RWPE1 (cell line): ENCODE results near the gene ZSWIM6.

ENCODE experiments used
- CTCF ChIA-PET: fragments of 350-600 bp; sonication (Branson Sonifier 250); formaldehyde crosslinking; extraction: SDS; loops from one replicate; lab custom pipeline; 2021; lab: Yijun Ruan, JAX
- POLR2A ChIA-PET: fragments of 400-600 bp; formaldehyde crosslinking; extraction: SDS; loops from one replicate; lab custom pipeline; 2020; ENCODE audit warnings: antibody characterized with exemption; ENCODE audit not compliant: low non-redundant PET; lab: Yijun Ruan, JAX
- DNase-seq: peaks from one replicate; pipeline ENCODE4 v3.0.0; 2012; ENCODE audit warnings: low spot score
- H3K27ac ChIP-seq: fragments of 450-650 bp; 2 replicates; pipeline ENCODE4 v1.5.1; 2017
- TF ChIP-seq, protein P1 (sequence below): fragments of 450-650 bp; conservative IDR thresholded peaks from 2 replicates; pipeline ENCODE4 v1.5.1; 2017; ENCODE audit warnings: low read depth, mild to moderate bottlenecking

Gene ZSWIM6

DNA sequence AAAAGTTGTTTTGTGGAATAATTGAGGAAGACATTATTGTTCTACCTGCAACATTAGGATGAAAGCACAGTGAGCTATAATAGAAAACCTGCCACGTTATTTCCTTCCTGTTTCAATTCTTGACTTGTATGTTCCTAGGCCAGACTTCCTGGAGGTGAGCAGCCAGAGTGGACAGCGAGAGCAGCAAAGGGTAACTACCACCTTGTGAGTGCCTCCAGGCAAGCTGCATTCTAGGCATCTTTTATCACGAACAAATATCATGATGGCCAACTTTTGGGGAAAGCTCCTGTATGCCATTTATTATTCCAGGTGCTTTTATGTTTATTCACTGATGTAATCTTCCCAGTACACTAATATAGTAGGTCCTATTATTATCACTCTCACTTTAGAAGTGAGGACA, 34.0 kb upstream of the ZSWIM6 start:
- TF ChIP-seq, protein P1, sequence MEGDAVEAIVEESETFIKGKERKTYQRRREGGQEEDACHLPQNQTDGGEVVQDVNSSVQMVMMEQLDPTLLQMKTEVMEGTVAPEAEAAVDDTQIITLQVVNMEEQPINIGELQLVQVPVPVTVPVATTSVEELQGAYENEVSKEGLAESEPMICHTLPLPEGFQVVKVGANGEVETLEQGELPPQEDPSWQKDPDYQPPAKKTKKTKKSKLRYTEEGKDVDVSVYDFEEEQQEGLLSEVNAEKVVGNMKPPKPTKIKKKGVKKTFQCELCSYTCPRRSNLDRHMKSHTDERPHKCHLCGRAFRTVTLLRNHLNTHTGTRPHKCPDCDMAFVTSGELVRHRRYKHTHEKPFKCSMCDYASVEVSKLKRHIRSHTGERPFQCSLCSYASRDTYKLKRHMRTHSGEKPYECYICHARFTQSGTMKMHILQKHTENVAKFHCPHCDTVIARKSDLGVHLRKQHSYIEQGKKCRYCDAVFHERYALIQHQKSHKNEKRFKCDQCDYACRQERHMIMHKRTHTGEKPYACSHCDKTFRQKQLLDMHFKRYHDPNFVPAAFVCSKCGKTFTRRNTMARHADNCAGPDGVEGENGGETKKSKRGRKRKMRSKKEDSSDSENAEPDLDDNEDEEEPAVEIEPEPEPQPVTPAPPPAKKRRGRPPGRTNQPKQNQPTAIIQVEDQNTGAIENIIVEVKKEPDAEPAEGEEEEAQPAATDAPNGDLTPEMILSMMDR: no peak

DNA sequence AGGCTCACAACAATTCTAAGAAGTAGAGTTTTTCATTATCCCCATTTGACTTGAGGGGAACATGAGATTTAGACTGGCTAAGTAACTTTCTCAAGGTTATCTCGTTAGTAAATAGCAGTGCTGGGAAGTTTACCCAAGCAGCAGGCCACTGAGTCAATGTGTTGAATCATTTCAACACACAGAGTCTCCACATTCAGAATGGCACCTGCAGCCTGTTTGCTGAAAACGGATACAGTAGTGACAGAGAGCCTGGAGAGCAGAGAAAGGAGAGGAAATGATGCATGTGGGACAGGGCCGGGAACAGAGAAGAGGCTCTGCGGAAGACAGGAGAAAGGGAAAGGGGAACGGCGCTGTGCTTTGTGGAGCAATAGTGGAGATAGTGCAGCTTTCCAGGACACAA, 33.5 kb upstream of the ZSWIM6 start:
- H3K27ac ChIP-seq: peak overlapping the region; percentile 74
- TF ChIP-seq, protein P1: no peak
- POLR2A ChIA-PET: no interaction called here
- CTCF ChIA-PET: interaction anchor here (0.6 to 0.8 kb wide), 2 partner anchors 7 to 155 kb away, joined by 3 read pairs; no protein-coding TSS in a partner anchor
- no peak for DNase-seq

More for the DNA sequence above, 34.0 kb upstream of the ZSWIM6 start:
- ChIA-PET CTCF (no interaction called here), POLR2A (no interaction called here)
- DNase-seq: no peak
- H3K27ac ChIP-seq: no peak overlapping the region

DNA sequence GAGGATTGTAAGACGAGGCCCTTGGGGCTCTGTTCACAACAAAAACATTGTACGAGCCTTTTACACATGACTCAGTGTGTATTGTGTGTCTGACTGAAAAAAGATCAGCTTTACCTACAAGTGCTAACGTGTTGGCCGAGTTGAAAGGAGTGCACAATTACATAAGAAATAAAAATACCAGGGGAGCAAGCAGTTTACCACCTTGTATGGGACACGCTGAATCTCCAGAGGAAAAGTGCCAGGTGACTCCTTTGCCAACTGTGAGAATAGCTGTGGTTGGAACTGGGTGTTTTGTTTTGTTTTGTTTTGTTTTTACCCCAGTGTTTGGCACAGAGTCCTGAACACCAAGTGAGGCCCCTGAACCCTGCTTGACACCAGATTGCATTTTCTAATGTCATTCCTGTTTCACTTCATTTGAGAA, 32.8 kb upstream of the ZSWIM6 start:
- peak; percentile 70 for DNase-seq
- peak overlapping the region; percentile 74 for H3K27ac ChIP-seq
- POLR2A ChIA-PET: no interaction called here
- TF ChIP-seq, protein P1: no peak
- CTCF ChIA-PET: interaction anchor here (0.6 to 0.8 kb wide), 2 partner anchors 8 to 156 kb away, joined by 3 read pairs; no protein-coding TSS in a partner anchor

DNA sequence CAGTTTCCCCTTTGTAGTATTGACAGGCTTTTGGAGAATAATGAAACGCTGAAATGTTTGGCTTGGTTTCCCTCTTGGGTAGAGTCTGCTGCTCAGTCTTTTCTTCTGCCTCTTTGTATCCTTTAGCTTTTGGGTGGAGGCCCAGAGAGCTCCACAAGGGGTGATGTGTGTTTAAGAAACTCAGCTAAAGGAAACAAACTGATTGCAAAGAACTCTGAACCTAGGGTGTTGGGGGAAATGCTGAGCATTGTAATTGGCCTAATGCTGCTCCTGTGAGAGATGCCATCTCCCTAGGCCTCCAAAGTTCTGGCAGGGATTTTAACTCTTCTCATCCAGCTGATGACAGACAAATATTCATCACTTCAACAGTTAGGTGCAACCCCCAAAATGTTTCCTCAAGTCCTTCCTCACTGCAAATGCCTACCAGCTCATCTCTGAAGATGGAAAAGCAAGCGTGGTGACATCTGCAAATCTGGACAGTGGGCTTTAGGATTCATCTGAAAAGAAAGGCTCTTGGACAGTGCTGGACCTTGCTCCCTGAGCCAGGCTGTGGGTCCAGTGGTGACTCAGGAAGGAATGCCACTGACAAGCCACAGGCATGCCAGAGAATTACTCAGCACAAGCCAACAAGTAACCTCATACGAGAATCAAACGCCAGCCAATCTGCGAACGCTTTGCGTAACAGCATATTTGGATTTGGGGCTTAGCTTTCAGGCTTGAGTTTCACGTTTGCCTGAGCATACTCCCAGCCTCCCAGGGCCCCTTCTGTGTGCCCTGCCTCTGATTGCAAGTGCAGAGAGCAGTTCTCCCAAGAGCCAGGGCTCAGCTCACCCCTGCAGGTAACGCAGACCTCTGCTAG, 30.5 kb upstream of the ZSWIM6 start:
- TF ChIP-seq, protein P1: no peak
- H3K27ac ChIP-seq: peak overlapping the region; percentile 86
- peak; percentile 96 for DNase-seq
- POLR2A ChIA-PET: no interaction called here
- CTCF ChIA-PET: interaction anchor here (0.6 to 1.3 kb wide), 5 partner anchors 11 to 817 kb away, joined by 3 to 4 read pairs (median 3); no protein-coding TSS in a partner anchor

DNA sequence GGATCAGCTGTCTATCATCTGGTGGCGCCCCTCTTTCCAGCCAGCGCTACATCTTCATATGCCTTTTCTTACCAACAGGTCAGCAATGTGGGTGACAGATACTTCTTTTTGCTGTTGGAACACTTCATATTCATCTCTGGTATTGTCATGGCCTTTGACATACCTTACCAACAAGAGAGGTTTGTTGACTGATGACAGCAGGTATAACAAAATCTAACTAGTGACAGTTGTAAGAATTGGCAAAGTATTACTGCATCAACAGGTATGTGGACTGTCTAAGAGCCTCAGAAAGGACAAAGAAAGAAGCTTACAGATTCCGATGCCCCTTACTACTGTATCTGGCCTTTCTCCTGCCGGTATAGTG, 29.9 kb upstream of the ZSWIM6 start:
- TF ChIP-seq, protein P1: no peak
- DNase-seq: no peak
- peak overlapping the region; percentile 86 for H3K27ac ChIP-seq
- ChIA-PET CTCF (interaction anchor here (0.6 to 1.3 kb wide), 3 partner anchors 11 to 817 kb away, joined by 3 read pairs; no protein-coding TSS in a partner anchor), POLR2A (no interaction called here)

DNA sequence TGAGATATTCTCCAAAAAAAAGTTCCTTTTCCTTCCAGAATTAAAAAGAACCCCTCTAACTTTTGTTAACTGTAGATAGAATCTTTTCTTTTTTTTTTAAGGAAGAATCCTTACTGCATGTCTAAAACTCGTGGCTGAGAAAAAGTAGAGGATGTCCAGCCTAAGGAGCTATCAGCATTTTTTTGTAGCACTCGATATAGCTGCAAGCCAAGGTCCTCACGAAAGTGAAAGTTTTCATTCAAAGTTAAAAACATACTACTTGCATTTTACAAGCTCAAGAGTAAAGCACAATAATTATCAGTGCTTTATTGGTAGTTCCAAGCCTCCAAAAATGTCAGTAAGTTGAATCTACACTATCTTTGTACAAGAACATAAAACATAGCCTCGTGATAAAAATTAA, 28.7 kb upstream of the ZSWIM6 start:
- no peak for DNase-seq
- H3K27ac ChIP-seq: no peak overlapping the region
- ChIA-PET POLR2A (no interaction called here), CTCF (interaction anchor here (0.5 to 1.9 kb wide), 4 partner anchors 11 to 920 kb away, joined by 3 to 5 read pairs (median 4); no protein-coding TSS in a partner anchor)
- TF ChIP-seq, protein P1: no peak
